ENCODE results near the gene NLRP5. TPM values are rescaled to one million over a fixed set of nuclear protein-coding genes. Genes with fewer than 3 reads are reported as not detected.

NLRP5 gene
- total RNA-seq: not detected

GRCh38 chr19:55986487-55986886 lies at the start of gene NLRP5:
Gene NLRP5 (plus strand): TSS chr19:55986775.

GRCh38 chr19:55947532-55947931 lies 39.0 kb upstream of the NLRP5 start, which contains the start of gene NLRP8:
Gene NLRP8 (plus strand): TSS chr19:55947832.

Small RNA genes within 50 kb of the gene (small RNA-seq; reads per million reads assigned to genes)
- gene RF00019 (ENCODE audit: low replicate concordance): not detected

Other genes starting within 250 kb of the NLRP5 start
- not detected for gene NLRP9, start 248.4 kb upstream of the NLRP5 start, total RNA-seq
- not detected for gene RFPL4A, start 227.7 kb upstream of the NLRP5 start, total RNA-seq
- gene RFPL4AL1, start 217.7 kb upstream of the NLRP5 start, total RNA-seq: not detected
- gene NLRP11, start 154.8 kb upstream of the NLRP5 start, total RNA-seq: not detected
- not detected for gene NLRP4, start 150.2 kb upstream of the NLRP5 start, total RNA-seq
- not detected for gene NLRP13, start 54.4 kb upstream of the NLRP5 start, total RNA-seq
- not detected for gene NLRP8, start 38.9 kb upstream of the NLRP5 start, total RNA-seq
- 14.4 TPM for gene ZNF787, start 134.5 kb downstream of the NLRP5 start, total RNA-seq
- 13.5 TPM for gene ZNF444, start 154.5 kb downstream of the NLRP5 start, total RNA-seq
- not detected for gene GALP, start 189.2 kb downstream of the NLRP5 start, total RNA-seq
- not detected for gene ZSCAN5B, start 211.0 kb downstream of the NLRP5 start, total RNA-seq
- gene ZSCAN5C, start 215.5 kb downstream of the NLRP5 start, total RNA-seq: not detected